Erythroblast (primary cell): ENCODE measurements around the gene WDR90.

ENCODE experiments used
- GATA1 ChIP-seq: IDR thresholded peaks from 2 replicates; pipeline ENCODE4 v1.6.1; 2011; ENCODE audit warnings: low read depth, mild to moderate bottlenecking, control low read depth, low read length, moderate library complexity
- POLR2A ChIP-seq: IDR thresholded peaks from 2 replicates; pipeline ENCODE4 v1.6.1; 2011; ENCODE audit warnings: mild to moderate bottlenecking, low read length

DNA sequence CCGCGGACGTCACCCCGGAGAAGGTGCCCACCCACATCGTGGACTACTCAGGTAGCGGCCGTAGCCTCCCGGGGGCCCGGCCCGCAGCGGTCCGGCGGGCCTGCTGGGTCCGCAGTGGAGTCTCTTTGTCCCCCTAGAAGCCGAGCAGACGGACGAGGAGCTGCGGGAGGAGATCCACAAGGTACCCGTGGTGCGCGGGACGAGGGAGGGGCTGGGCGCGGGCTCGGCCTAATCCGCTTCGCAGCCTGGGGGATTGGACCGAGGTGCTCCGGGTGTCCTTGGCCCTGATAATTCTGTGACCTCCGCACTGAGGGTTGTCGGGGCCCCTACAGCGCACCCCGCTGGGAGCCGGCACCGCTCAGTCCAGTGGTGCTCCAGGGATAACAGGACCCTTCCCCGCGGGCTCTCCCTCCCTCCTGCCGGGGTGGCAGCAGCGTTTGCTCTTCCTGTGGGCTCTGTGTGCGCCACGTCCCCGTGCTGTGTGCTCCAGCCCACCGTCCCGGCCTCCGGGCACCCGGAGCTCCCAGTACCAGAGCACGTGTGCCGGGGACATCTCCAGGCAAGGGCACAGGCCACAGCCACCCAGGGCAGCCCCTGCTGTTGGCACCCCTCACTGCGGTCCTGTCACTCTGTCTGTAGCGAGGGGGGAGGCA, 19.5 kb downstream of the WDR90 start:
- TF ChIP-seq POLR2A, result no peak
- TF ChIP-seq GATA1, result no peak
